ENCODE data around the gene MILR1.
"Not testable (repeated sequence)": the region's sequence is repeated elsewhere in the genome, so short reads cannot be mapped to it uniquely, and the experiment has no call there.

Gene MILR1

GRCh38 chr17:64448665-64449512 is at the start of gene MILR1:
Gene MILR1, plus strand, starts transcription at chr17:64449115. Its CDS starts 54 bp downstream, at chr17:64449169.
- no peak for DNase-seq (ENCODE audit: low read depth in 2 of 2)

- no peak for DNase-seq (ENCODE audit: low read depth in 2 of 2)
These were observed 49.2 kb upstream of the MILR1 start for GRCh38 chr17:64399767-64400156.

GRCh38 chr17:64400642-64401041 is 48.3 kb upstream of the MILR1 start:
- DNase-seq (ENCODE audit: low read depth in 2 of 2), result no peak

GRCh38 chr17:64401244-64401860 is 47.6 kb upstream of the MILR1 start:
- DNase-seq (ENCODE audit: low read depth in 2 of 2), result no peak

- DNase-seq (ENCODE audit: low read depth in 2 of 2), result no peak
These were observed 47.0 kb upstream of the MILR1 start for GRCh38 chr17:64401941-64402340.

- no peak for DNase-seq (ENCODE audit: low read depth in 2 of 2)
These were observed 46.4 kb upstream of the MILR1 start for GRCh38 chr17:64402469-64402868.

- no peak for DNase-seq (ENCODE audit: low read depth in 2 of 2)
These were observed 44.9 kb upstream of the MILR1 start for GRCh38 chr17:64403881-64404460.

- no peak for DNase-seq (ENCODE audit: low read depth in 2 of 2)
These were observed 42.4 kb upstream of the MILR1 start for GRCh38 chr17:64406321-64407200.

GRCh38 chr17:64410750-64411490 is 38.0 kb upstream of the MILR1 start:
- no peak for DNase-seq (ENCODE audit: low read depth in 2 of 2)

GRCh38 chr17:64411999-64412771 is 36.7 kb upstream of the MILR1 start:
- DNase-seq (ENCODE audit: low read depth in 2 of 2), result no peak

GRCh38 chr17:64412944-64413381 is 36.0 kb upstream of the MILR1 start:
- DNase-seq (ENCODE audit: low read depth in 2 of 2), result no peak

GRCh38 chr17:64413513-64413912 is 35.4 kb upstream of the MILR1 start:
- DNase-seq (ENCODE audit: low read depth in 2 of 2), result no peak

- no peak for DNase-seq (ENCODE audit: low read depth in 2 of 2)
These were observed 30.2 kb upstream of the MILR1 start for GRCh38 chr17:64418506-64419339.

GRCh38 chr17:64420143-64420670 is 28.7 kb upstream of the MILR1 start:
- no peak for DNase-seq (ENCODE audit: low read depth in 2 of 2)

GRCh38 chr17:64422121-64422520 is 26.8 kb upstream of the MILR1 start:
- not testable (repeated sequence) for DNase-seq (ENCODE audit: low read depth in 2 of 2)

GRCh38 chr17:64423881-64424280 is 25.0 kb upstream of the MILR1 start:
- DNase-seq (ENCODE audit: low read depth in 2 of 2), result no peak

GRCh38 chr17:64424324-64424849 is 24.5 kb upstream of the MILR1 start:
- no peak for DNase-seq (ENCODE audit: low read depth in 2 of 2)

GRCh38 chr17:64425191-64425590 is 23.7 kb upstream of the MILR1 start:
- no peak for DNase-seq (ENCODE audit: low read depth in 2 of 2)

- DNase-seq (ENCODE audit: low read depth in 2 of 2), result no peak
These were observed 22.3 kb upstream of the MILR1 start for GRCh38 chr17:64426596-64426995.
